HG03575 (cell line): ENCODE data around the gene MFSD6L.

Experiments
- ATAC-seq: cut with Tn5 transposase; IDR thresholded peaks from one replicate; pipeline ENCODE4 v1.9.1; 2021; ENCODE audit not compliant: unreplicated experiment, insufficient number of reproducible peaks, low FRiP score; ENCODE audit errors: extremely low read depth

The MFSD6L gene

DNA sequence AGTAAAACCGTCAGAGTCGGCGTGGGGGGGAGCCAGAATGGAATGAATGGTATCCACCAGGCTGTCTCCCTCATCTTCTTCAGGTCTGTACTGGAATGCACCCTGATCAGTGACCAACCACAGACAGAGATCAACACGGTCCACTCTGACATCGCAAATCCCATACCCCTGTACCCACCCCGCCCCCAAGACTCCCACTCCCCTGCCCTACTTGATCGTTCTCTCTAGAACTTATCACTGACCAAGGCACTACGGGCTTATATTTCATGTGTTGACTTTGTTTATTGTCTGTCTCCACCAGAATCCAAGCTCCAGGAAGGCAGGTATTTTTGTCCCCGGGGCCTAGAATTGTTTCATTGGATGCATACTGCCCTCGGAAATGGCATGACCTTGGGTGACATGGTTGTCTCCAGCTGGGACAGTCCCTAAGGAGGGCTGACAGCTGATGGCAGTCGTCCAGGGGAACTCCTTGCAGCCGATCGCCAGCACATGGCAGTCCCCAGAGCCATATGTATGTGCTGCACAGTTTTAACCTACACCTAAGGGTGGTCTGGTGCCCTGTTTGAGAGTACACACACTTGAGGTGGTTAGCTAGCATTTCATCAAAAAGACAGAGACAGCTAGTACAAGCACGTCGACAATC, 526 bp upstream of the MFSD6L start:
- ATAC-seq, result no peak

- no peak for ATAC-seq
These were observed 854 bp downstream of the MFSD6L start for GRCh38 chr17:8798176-8798845.

DNA sequence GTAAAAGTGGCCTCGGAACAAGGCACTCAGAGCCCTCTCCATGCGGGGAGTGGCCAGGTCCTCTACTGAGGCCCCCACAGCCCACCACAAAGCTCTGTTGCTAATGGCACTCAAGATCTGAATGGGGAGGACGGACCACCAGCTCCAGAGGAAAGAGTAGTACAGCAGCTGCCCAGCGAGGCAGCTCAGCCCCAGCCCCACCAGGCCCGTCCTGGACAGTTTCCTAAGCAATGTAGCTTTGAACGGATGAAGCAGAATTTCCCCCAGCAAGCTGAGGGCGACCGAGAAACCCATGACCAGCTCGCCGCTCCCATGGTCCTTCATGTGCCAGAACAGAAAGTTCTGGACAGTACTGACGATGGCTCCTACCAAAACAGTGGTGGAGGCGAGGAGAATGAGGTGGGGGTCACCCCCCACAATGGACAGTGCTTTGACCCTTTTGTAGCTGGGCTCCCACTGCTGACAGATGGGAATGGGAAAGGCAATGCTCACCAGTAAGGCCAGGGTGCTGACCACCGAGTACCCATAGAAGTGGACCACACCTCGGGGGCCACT, 1.5 kb downstream of the MFSD6L start:
- no peak for ATAC-seq

DNA sequence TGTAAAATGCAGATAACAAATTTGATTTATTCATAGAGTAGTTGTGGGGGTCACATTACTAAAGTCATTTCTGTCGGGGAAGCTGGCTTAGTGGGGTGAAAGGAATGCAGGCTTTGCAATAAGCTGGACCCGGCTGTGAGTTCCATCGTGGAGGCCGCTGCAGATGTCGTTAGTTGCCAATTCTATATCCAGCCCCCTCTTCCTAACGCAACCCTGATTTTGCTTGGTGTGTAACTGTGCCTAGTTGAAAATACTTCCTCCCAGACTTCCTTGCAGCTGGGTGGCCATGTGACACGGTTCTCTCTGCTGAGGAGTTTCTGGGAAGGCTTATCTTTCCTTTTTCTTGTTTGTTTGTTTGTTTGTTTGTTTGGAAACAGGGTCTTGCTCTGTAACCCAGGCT, 4.5 kb downstream of the MFSD6L start:
- ATAC-seq, result no peak

- no peak for ATAC-seq
These were observed 5.5 kb downstream of the MFSD6L start for GRCh38 chr17:8793649-8794048.

- no peak for ATAC-seq
These were observed 6.5 kb downstream of the MFSD6L start for GRCh38 chr17:8792646-8793045.

GRCh38 chr17:8791910-8792270, 7.3 kb downstream of the MFSD6L start:
- no peak for ATAC-seq

GRCh38 chr17:8791248-8791909, 7.8 kb downstream of the MFSD6L start:
- no peak for ATAC-seq

DNA sequence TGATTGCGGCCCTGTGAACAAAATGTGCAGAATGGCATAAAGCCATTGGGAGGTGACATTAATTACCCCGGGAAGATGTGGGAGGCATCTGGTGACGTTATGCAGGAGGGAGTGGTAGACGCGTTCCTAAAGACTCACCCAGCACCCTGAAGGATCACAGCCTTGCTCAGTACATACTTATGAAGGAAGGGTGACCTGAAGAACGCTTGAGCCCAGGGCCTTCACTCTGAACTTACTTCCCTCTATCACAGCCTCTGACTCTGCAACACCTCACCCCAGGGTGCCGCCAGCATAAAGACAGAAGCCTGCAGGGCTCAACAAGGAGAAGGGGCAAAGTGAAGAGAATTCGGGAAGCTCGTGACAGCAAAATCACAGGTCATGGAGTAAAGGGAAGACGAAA, 9.4 kb downstream of the MFSD6L start:
- no peak for ATAC-seq

DNA sequence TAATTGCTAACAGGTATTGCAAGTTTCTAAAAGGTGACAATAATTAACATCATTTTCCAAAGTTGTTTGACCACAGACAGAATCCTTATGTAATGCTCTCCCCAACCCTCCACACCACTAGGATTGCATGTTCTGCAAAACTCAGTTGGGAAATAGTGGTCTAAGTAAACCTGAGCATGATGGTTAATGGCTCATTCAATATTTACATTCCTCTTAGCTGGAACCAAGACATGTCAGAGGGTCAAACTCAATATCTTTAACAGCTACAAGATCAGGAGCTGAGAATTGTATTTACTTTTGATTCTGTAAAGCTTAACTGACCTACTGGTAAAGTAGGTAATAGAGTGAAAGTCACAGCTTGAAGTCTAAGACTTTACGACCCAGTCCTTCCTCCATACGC, 10.2 kb downstream of the MFSD6L start:
- no peak for ATAC-seq

DNA sequence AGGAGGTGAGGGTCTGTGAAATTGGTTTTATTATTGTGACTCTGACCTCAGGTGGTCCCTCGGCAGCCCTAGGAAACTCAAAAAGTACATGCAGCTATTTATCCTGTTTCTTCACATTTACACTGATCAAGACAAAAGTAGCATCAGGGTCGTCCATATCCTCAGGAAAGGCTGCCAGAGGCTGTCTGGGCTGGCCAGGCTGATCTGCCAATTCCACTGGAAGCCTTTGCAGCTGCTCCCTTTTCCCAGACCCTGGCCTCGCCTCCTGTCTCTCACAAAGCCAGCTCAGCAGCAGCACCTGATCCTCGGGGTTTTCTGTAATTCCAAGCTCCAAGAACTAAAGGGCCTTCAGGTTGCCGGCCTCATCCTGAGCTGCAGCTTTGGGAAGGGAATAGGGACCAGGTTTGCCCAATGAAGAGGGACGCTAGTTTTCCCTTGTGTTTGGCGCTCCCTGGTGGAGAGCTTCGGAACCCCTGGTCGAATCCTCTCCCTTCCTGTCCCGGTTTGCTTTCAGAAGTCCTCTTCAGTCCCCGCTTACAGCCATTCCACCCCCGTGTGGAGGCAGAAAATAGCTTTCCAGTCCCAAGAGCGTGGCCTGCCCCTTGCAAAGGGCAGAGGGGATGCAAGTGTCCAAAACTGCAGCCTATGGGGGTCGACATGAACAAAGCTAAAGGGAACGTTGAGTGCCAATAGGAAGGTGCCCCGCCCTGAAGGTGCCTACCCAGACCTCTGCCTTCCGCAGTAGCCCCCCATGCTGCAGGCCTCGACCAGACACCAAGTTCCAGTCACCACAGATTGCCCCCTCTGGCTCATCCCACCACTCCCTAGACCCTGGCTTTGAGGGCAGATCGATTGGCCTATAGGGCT, 13.4 kb downstream of the MFSD6L start:
- ATAC-seq, result no peak

GRCh38 chr17:8782176-8782575, 17.0 kb downstream of the MFSD6L start:
- ATAC-seq, result no peak

- ATAC-seq, result no peak
These were observed 17.4 kb downstream of the MFSD6L start for GRCh38 chr17:8781776-8782175.

DNA sequence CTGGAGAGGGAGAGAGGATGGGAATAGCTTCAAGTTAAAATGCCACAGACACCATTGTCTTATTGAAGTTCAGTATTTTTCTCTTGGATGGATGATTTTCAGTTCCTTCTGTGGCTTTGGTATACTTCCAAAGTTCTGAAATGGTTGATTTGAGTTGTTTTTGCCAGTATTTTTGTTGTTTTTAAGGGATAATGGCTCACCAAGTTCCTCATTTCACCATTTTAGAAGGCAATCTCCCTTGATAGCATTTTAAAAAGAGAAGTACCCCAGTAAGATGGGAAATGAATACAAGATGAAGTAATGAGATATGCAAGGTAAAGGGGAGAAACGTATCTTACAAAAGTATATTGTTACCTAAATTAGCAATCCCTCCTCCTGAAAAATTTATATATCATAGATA, 22.3 kb downstream of the MFSD6L start:
- no peak for ATAC-seq

DNA sequence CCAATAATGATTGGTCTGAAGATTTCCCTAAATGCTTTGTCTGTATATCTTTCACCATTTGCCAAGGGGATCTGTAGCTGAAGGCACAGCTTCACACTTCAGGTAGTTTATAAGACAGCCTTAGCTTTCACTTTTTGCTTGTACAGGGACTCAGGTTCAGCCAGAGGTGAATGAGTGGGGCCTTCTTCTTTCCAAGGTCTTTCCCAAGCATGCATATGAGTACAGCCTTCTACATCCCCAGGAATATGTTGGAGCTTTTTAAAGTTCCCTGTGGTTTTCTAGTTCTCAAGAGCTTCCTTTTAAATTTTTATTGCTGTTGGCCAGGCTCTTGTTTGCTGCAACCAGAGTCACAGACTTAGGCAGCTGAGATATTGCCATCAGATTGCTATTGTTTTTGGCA, 22.9 kb downstream of the MFSD6L start:
- ATAC-seq, result no peak

- no peak for ATAC-seq
These were observed 32.4 kb downstream of the MFSD6L start for GRCh38 chr17:8766731-8767130.

DNA sequence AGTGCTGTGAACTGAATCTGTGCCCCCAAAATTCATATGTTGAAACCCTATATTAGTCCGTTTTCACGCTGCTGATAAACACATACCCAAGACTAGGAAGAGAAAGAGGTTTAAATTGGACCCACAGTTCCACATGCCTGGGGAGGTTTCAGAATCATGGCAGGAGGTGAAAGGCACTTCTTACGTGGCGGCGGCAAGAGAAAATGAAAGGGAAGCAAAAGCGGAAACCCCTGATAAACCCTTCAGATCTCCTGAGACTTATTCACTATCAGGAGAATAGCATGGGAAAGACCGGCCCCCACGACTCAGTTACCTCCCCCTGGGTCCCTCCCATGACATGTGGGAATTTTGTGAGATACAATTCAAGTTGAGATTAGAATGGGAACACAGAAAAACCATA, 37.2 kb downstream of the MFSD6L start:
- no peak for ATAC-seq

- ATAC-seq, result no peak
These were observed 41.0 kb downstream of the MFSD6L start, which contains the start of gene SPDYE4 for GRCh38 chr17:8758137-8758596. Gene SPDYE4 (minus strand): TSS chr17:8758546. CDS start chr17:8758382, 164 bp downstream.

GRCh38 chr17:8757189-8757588, 42.0 kb downstream of the MFSD6L start:
- ATAC-seq, result no peak
